ENCODE measurements around the gene HS6ST1.

- TF ChIP-seq EZH2 (IDR thresholded peaks at IDR 0.05; ENCODE audit: low read length) = no peak
- TF ChIP-seq, protein P1, sequence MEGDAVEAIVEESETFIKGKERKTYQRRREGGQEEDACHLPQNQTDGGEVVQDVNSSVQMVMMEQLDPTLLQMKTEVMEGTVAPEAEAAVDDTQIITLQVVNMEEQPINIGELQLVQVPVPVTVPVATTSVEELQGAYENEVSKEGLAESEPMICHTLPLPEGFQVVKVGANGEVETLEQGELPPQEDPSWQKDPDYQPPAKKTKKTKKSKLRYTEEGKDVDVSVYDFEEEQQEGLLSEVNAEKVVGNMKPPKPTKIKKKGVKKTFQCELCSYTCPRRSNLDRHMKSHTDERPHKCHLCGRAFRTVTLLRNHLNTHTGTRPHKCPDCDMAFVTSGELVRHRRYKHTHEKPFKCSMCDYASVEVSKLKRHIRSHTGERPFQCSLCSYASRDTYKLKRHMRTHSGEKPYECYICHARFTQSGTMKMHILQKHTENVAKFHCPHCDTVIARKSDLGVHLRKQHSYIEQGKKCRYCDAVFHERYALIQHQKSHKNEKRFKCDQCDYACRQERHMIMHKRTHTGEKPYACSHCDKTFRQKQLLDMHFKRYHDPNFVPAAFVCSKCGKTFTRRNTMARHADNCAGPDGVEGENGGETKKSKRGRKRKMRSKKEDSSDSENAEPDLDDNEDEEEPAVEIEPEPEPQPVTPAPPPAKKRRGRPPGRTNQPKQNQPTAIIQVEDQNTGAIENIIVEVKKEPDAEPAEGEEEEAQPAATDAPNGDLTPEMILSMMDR (optimal IDR thresholded peaks at IDR 0.05 in 1 of 3, IDR thresholded peaks at IDR 0.05 in 1 of 3, conservative IDR thresholded peaks at IDR 0.05 in 1 of 3; ENCODE audit: extremely low read depth in 1 of 3, insufficient read depth in 2 of 3, low read length in 3 of 3) = no peak
These were observed 34.6 kb downstream of the HS6ST1 start for GRCh38 chr2:128284037-128284441.
